MCF 10A (cell line): Measurements from ENCODE around the gene CYP26C1. TPM values are rescaled to one million over a fixed set of nuclear protein-coding genes. Genes with fewer than 3 reads are reported as not detected.
A peak's percentile ranks its signal among the peaks of the same experiment; 100 is the strongest.

ENCODE experiments used
- BruUV-seq: library from RNA; stranded (reverse); fragments of 400-500 nt; replicated peaks from 2 replicates; lab custom pipeline; 2021; lab: Mats Ljungman, UMichigan
- CTCF ChIA-PET: fragments of 300-600 bp; sonication (Branson Sonifier 250); formaldehyde crosslinking; extraction: SDS; loops from one replicate; lab custom pipeline; 2021; ENCODE audit warnings: antibody characterized with exemption, inconsistent platforms; lab: Yijun Ruan, JAX
- POLR2A ChIA-PET: fragments of 300-600, 350-650 bp; sonication (Branson Sonifier 250); formaldehyde crosslinking; extraction: SDS; loops from one replicate; lab custom pipeline; 2020; ENCODE audit warnings: antibody characterized with exemption, inconsistent platforms; lab: Yijun Ruan, JAX
- DNase-seq: peaks from one replicate; pipeline ENCODE4 v3.0.0-alpha.2; 2018; ENCODE audit not compliant: unreplicated experiment
- H3K27ac Mint-ChIP-seq: one replicate; pipeline ENCODE4 v1.8.0; 2022; ENCODE audit warnings: mild to moderate bottlenecking, low read depth, mixed read lengths; ENCODE audit not compliant: unreplicated experiment
- H3K27me3 Mint-ChIP-seq: one replicate; pipeline ENCODE4 v1.8.0; 2022; ENCODE audit warnings: mixed read lengths; ENCODE audit not compliant: insufficient read depth, unreplicated experiment
- H3K36me3 Mint-ChIP-seq: one replicate; pipeline ENCODE4 v1.8.0; 2022; ENCODE audit warnings: mild to moderate bottlenecking, moderate library complexity, mixed read lengths; ENCODE audit not compliant: insufficient read depth, unreplicated experiment
- H3K4me1 Mint-ChIP-seq: one replicate; pipeline ENCODE4 v1.8.0; 2022; ENCODE audit warnings: mixed read lengths; ENCODE audit not compliant: insufficient read depth, unreplicated experiment
- H3K4me3 Mint-ChIP-seq: one replicate; pipeline ENCODE4 v1.8.0; 2022; ENCODE audit warnings: mild to moderate bottlenecking, moderate library complexity, mixed read lengths; ENCODE audit not compliant: unreplicated experiment
- H3K9me3 Mint-ChIP-seq: one replicate; pipeline ENCODE4 v1.8.0; 2022; ENCODE audit warnings: mixed read lengths; ENCODE audit not compliant: unreplicated experiment
- CTCF ChIP-seq: fragments of 200-600 bp; IDR thresholded peaks from one replicate; pipeline ENCODE4 v1.8.0; 2022; ENCODE audit warnings: antibody characterized with exemption, mild to moderate bottlenecking; ENCODE audit not compliant: unreplicated experiment
- intact Hi-C: fragments of 100-400 bp; cut with micrococcal nuclease; formaldehyde crosslinking; loops from 2 replicates; pipeline ENCODE4 v1.14.1; 2022
- total RNA-seq: library from RNA; stranded (reverse); gene quantifications from 2 replicates; pipeline ENCODE4 v1.2.3, GENCODE V29; 2022

CYP26C1 gene
- total RNA-seq, 1 experiment from 2014 or later = 0.14 TPM

GRCh38 chr10:93070378-93071176 lies 10.0 kb downstream of the CYP26C1 start:
- DNase-seq = no peak
- Mint-ChIP-seq H3K27ac (no peak overlapping the region), H3K36me3 (no peaks in the 10 kb centered on the region), H3K4me1 (no peaks in the 10 kb centered on the region), H3K9me3 (no peaks in the 10 kb centered on the region), H3K4me3 (no peak overlapping the region), H3K27me3 (peaks cover 65% of the 10 kb centered on the region)
- intact Hi-C loops = no loop called here
- ChIA-PET CTCF (interaction anchor here (0.7 to 1.4 kb wide), 5 partner anchors 9 to 105 kb away, joined by 3 to 10 read pairs (median 5); no protein-coding TSS in a partner anchor), POLR2A (no interaction called here)
- BruUV-seq = no TSS peak
- no peak for TF ChIP-seq CTCF

DNA sequence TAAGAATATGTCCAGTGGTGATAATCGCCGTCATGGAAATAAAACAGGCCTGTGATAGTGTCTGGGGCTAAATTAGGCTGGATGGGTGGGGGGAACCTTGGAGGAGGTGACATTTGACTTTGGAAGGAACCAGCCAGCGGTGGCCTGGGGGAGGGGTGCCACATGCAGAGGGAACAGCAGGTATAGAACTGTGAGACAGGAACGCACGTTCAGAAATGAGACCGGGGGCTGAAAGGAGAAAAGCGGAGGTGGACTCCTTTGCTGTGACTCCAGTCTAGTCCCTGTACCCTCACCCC lies 10.5 kb downstream of the CYP26C1 start:
- ChIA-PET POLR2A (no interaction called here), CTCF (interaction anchor here (0.6 to 1.0 kb wide), 2 partner anchors 62 to 106 kb away, joined by 3 to 4 read pairs; no protein-coding TSS in a partner anchor)
- intact Hi-C loops = no loop called here
- no peak for TF ChIP-seq CTCF
- H3K27me3 Mint-ChIP-seq = peaks cover 70% of the 10 kb centered on the region
- DNase-seq = no peak
- no peaks in the 10 kb centered on the region for H3K36me3 Mint-ChIP-seq
- H3K4me1 Mint-ChIP-seq = no peaks in the 10 kb centered on the region
- no TSS peak for BruUV-seq
- no peak overlapping the region for H3K27ac Mint-ChIP-seq
- H3K4me3 Mint-ChIP-seq = no peak overlapping the region
- H3K9me3 Mint-ChIP-seq = no peaks in the 10 kb centered on the region

- no peak overlapping the region for H3K27ac Mint-ChIP-seq
- no peak for TF ChIP-seq CTCF
- H3K4me1 Mint-ChIP-seq = no peaks in the 10 kb centered on the region
- no peaks in the 10 kb centered on the region for H3K36me3 Mint-ChIP-seq
- H3K9me3 Mint-ChIP-seq = no peaks in the 10 kb centered on the region
- H3K4me3 Mint-ChIP-seq = peak overlapping the region; percentile 65
- CTCF ChIA-PET = interaction anchor here (0.6 kb wide), 1 partner anchor 63 kb away, joined by 4 read pairs; no protein-coding TSS in a partner anchor
- H3K27me3 Mint-ChIP-seq = peaks cover 74% of the 10 kb centered on the region
- DNase-seq = no peak
- no TSS peak for BruUV-seq
- POLR2A ChIA-PET = no interaction called here
- intact Hi-C loops = loop anchor here (2.0 kb wide), 1 partner anchor 65 kb away; no protein-coding TSS in a partner anchor
Measured at GRCh38 chr10:93071674-93072224, 11.2 kb downstream of the CYP26C1 start.

DNA sequence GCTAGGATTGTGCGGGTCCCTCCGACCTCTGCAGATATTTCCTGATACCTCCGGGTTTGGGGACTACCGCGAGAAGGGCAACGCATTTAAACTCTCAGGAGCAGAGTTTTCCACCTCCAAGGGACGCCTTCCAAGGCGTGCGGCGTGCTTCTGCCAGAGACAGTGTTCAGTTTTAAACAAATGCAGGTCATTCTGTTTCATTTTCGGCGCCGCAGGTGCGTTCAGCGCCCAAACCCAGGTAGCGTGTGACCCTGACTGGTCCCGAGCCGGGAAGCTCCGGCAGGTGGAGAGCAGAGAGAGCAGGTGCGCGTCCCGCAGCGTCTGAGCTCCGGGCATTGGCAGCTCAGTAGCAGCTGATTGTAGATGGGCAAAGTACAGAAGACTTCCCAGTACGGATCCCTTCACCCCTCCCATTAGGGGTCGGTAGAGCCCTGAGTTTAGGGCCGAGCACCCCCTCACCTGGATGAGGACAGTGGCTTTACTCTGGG lies 11.7 kb downstream of the CYP26C1 start:
- ChIA-PET POLR2A (no interaction called here), CTCF (no interaction called here)
- Mint-ChIP-seq H3K36me3 (no peaks in the 10 kb centered on the region), H3K27me3 (peaks cover 74% of the 10 kb centered on the region), H3K4me1 (no peaks in the 10 kb centered on the region), H3K4me3 (peak overlapping the region; percentile 65), H3K9me3 (no peaks in the 10 kb centered on the region), H3K27ac (no peak overlapping the region)
- no TSS peak for BruUV-seq
- TF ChIP-seq CTCF = no peak
- intact Hi-C loops = loop anchor here (2.0 kb wide), 1 partner anchor 65 kb away; no protein-coding TSS in a partner anchor
- DNase-seq = no peak
